ENCODE measurements around the gene TMEM52. TPM values are rescaled to one million over a fixed set of nuclear protein-coding genes. Genes with fewer than 3 reads are reported as not detected.
A peak's percentile ranks its signal among the peaks of the same experiment; 100 is the strongest.

The TMEM52 gene
- polyA plus RNA-seq, 1 of the 3 experiments (the other 2 are of a cell fraction) = 4.8 TPM

DNA sequence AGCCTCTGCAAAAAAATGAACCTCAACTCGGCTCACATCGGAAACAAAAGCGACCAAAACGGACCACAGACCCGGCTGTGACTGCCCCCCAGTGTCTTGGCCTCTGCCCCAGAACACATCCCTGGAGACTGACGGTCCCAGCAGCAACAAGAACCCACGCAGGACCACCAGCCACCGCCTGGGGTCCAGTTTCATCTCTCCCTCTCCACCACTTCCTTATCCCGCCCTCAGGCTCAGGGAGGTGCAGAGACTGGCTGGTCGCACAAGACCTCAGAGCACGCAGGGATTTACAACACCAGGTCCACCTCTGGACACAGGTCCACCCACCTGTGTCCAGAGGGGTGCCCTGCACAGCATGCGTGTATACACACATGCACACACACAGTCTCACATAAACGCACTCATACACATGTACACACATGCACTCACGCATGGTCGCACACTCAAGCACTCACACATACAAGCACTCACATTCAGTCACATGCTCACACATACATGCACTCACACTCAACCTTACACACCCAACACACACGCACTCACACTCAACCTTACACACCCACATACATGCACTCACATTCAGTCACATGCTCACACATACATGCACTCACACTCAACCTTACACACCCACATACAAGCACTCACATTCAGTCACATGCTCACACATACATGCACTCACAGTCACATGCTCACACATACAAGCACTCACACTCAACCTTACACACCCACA lies 18.6 kb upstream of the TMEM52 start:
- Histone ChIP-seq H3K4me1 (ENCODE audit: control insufficient read depth in 1 of 2, insufficient read depth in 2 of 2, low read depth in 1 of 2, low read length in 1 of 2) (no peaks in the 10 kb centered on the region), H3K36me3 (replicated peaks in 1 of 2; ENCODE audit: control insufficient read depth in 1 of 2, insufficient read depth in 2 of 2, low read length in 1 of 2) (no peaks in the 10 kb centered on the region), H3K9me3 (no peaks in the 10 kb centered on the region), H3K27me3 (ENCODE audit: insufficient read depth) (no peaks in the 10 kb centered on the region), H3K79me2 (ENCODE audit: insufficient read depth) (no peaks in the 10 kb centered on the region), H3K9me2 (no peaks in the 10 kb centered on the region), H3K4me2 (no peak overlapping the region), H3K4me3 (ENCODE audit: low read depth in 2 of 2, low read length in 1 of 2) (no peak overlapping the region), H4K20me1 (ENCODE audit: insufficient read depth) (no peaks in the 10 kb centered on the region), H3K9ac (no peak overlapping the region), H3K27ac (ENCODE audit: low read depth in 2 of 2, low read length in 1 of 2) (no peak overlapping the region), H3F3A (replicated peaks; ENCODE audit: insufficient read depth) (peaks cover 12% of the 10 kb centered on the region), H2AFZ (ENCODE audit: low read depth) (no peak overlapping the region)
- POLR2A ChIA-PET = interaction anchor here (0.6 kb wide), 1 partner anchor 10 kb away, joined by 5 read pairs; no protein-coding TSS in a partner anchor
- TF ChIP-seq ELF1 (IDR thresholded peaks at IDR 0.05) (no peak), TCF12 (IDR thresholded peaks at IDR 0.05) (no peak), EZH2phosphoT487 (IDR thresholded peaks at IDR 0.05; ENCODE audit: borderline replicate concordance, low read depth) (no peak), EP300 (IDR thresholded peaks at IDR 0.05; ENCODE audit: borderline replicate concordance in 1 of 2, low read depth in 1 of 2, low read length in 1 of 2) (no peak), GATA2 (CRISPR knock-in tag; IDR thresholded peaks at IDR 0.05) (no peak), JUND (IDR thresholded peaks at IDR 0.05) (no peak), RCOR1 (IDR thresholded peaks at IDR 0.05; ENCODE audit: low read length) (no peak), SIN3A (IDR thresholded peaks at IDR 0.05; ENCODE audit: borderline replicate concordance, low read depth, low read length) (no peak), RAD21 (IDR thresholded peaks at IDR 0.05; ENCODE audit: low read length) (no peak), RFX5 (IDR thresholded peaks at IDR 0.05; ENCODE audit: low read length) (no peak), FOXJ3 (CRISPR knock-in tag; IDR thresholded peaks at IDR 0.05) (no peak), SMC3 (IDR thresholded peaks at IDR 0.05; ENCODE audit: low read depth, low read length) (no peak), RXRA (IDR thresholded peaks at IDR 0.05; ENCODE audit: borderline replicate concordance, low read depth) (no peak), CHD2 (IDR thresholded peaks at IDR 0.05; ENCODE audit: low read length, partially characterized antibody) (no peak), YY1 (IDR thresholded peaks at IDR 0.05; ENCODE audit: low read depth) (no peak)
- TF ChIP-seq, protein P1, sequence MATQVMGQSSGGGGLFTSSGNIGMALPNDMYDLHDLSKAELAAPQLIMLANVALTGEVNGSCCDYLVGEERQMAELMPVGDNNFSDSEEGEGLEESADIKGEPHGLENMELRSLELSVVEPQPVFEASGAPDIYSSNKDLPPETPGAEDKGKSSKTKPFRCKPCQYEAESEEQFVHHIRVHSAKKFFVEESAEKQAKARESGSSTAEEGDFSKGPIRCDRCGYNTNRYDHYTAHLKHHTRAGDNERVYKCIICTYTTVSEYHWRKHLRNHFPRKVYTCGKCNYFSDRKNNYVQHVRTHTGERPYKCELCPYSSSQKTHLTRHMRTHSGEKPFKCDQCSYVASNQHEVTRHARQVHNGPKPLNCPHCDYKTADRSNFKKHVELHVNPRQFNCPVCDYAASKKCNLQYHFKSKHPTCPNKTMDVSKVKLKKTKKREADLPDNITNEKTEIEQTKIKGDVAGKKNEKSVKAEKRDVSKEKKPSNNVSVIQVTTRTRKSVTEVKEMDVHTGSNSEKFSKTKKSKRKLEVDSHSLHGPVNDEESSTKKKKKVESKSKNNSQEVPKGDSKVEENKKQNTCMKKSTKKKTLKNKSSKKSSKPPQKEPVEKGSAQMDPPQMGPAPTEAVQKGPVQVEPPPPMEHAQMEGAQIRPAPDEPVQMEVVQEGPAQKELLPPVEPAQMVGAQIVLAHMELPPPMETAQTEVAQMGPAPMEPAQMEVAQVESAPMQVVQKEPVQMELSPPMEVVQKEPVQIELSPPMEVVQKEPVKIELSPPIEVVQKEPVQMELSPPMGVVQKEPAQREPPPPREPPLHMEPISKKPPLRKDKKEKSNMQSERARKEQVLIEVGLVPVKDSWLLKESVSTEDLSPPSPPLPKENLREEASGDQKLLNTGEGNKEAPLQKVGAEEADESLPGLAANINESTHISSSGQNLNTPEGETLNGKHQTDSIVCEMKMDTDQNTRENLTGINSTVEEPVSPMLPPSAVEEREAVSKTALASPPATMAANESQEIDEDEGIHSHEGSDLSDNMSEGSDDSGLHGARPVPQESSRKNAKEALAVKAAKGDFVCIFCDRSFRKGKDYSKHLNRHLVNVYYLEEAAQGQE (IDR thresholded peaks at IDR 0.05; ENCODE audit: low read depth, low read length) = no peak
- TF ChIP-seq, protein P2, sequence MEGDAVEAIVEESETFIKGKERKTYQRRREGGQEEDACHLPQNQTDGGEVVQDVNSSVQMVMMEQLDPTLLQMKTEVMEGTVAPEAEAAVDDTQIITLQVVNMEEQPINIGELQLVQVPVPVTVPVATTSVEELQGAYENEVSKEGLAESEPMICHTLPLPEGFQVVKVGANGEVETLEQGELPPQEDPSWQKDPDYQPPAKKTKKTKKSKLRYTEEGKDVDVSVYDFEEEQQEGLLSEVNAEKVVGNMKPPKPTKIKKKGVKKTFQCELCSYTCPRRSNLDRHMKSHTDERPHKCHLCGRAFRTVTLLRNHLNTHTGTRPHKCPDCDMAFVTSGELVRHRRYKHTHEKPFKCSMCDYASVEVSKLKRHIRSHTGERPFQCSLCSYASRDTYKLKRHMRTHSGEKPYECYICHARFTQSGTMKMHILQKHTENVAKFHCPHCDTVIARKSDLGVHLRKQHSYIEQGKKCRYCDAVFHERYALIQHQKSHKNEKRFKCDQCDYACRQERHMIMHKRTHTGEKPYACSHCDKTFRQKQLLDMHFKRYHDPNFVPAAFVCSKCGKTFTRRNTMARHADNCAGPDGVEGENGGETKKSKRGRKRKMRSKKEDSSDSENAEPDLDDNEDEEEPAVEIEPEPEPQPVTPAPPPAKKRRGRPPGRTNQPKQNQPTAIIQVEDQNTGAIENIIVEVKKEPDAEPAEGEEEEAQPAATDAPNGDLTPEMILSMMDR (IDR thresholded peaks at IDR 0.05) = no peak
- TF ChIP-seq, protein P3, sequence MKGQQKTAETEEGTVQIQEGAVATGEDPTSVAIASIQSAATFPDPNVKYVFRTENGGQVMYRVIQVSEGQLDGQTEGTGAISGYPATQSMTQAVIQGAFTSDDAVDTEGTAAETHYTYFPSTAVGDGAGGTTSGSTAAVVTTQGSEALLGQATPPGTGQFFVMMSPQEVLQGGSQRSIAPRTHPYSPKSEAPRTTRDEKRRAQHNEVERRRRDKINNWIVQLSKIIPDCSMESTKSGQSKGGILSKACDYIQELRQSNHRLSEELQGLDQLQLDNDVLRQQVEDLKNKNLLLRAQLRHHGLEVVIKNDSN (IDR thresholded peaks at IDR 0.05; ENCODE audit: borderline replicate concordance, low read depth) = no peak
- TF ChIP-seq, protein P4, sequence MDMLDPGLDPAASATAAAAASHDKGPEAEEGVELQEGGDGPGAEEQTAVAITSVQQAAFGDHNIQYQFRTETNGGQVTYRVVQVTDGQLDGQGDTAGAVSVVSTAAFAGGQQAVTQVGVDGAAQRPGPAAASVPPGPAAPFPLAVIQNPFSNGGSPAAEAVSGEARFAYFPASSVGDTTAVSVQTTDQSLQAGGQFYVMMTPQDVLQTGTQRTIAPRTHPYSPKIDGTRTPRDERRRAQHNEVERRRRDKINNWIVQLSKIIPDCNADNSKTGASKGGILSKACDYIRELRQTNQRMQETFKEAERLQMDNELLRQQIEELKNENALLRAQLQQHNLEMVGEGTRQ (IDR thresholded peaks at IDR 0.05; ENCODE audit: borderline replicate concordance, low read depth, low read length) = no peak
- TF ChIP-seq, protein P5, sequence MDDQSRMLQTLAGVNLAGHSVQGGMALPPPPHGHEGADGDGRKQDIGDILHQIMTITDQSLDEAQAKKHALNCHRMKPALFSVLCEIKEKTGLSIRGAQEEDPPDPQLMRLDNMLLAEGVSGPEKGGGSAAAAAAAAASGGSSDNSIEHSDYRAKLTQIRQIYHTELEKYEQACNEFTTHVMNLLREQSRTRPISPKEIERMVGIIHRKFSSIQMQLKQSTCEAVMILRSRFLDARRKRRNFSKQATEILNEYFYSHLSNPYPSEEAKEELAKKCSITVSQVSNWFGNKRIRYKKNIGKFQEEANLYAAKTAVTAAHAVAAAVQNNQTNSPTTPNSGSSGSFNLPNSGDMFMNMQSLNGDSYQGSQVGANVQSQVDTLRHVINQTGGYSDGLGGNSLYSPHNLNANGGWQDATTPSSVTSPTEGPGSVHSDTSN (IDR thresholded peaks at IDR 0.05) = no peak
- 41% methylated on average over 15 of the region's 16 CpGs for WGBS (ENCODE audit: low lambda C conversion rate)
- peak; percentile 41 for DNase-seq
- CTCF ChIA-PET = no interaction called here

Measured in SK-N-SH (cell line).